Lung (tissue), 12 donors: ENCODE data around the gene PLXND1. TPM values are rescaled to one million over a fixed set of nuclear protein-coding genes. Genes with fewer than 3 reads are reported as not detected.

Experiments used
- ATAC-seq: fragments of 200-7000 bp; cut with Tn5 transposase; one replicate; pipeline ENCODE4 v1.9.1; 2020; ENCODE audit warnings: moderate number of reproducible peaks; ENCODE audit not compliant: insufficient read depth, low FRiP score
- DNase-seq, 3 donors: peaks; one replicate each; pipeline ENCODE4 v3.0.0-alpha.2; 2013 to 2017
- H3K27ac ChIP-seq, 2 donors: one replicate each; pipeline ENCODE4 v1.5.1; 2013; ENCODE audit warnings: mild to moderate bottlenecking in 2 of 2, moderate library complexity in 2 of 2, control low read depth in 1 of 2, inconsistent platforms in 1 of 2, low read depth in 1 of 2, low read length in 1 of 2
- H3K27me3 ChIP-seq, 3 donors: one replicate each; pipeline ENCODE4 v1.5.1; 2013; ENCODE audit warnings: low read length in 2 of 3; ENCODE audit not compliant: control insufficient read depth in 3 of 3, insufficient read depth in 3 of 3
- H3K36me3 ChIP-seq, 4 donors: one replicate each; pipeline ENCODE4 v1.5.1; 2013; ENCODE audit warnings: low read length in 4 of 4, mild to moderate bottlenecking in 1 of 4, moderate library complexity in 1 of 4; ENCODE audit not compliant: control insufficient read depth in 4 of 4, insufficient read depth in 4 of 4
- H3K4me1 ChIP-seq, 5 donors: one replicate each; pipeline ENCODE4 v1.5.1; 2013; ENCODE audit warnings: low read length in 5 of 5, mild to moderate bottlenecking in 2 of 5, moderate library complexity in 1 of 5; ENCODE audit not compliant: control insufficient read depth in 5 of 5, insufficient read depth in 5 of 5
- H3K4me3 ChIP-seq: one replicate; pipeline ENCODE4 v1.5.1; 2013; ENCODE audit warnings: mild to moderate bottlenecking, control low read depth, moderate library complexity
- H3K9ac ChIP-seq, 2 donors: one replicate each; pipeline ENCODE4 v1.5.1; 2013; ENCODE audit warnings: low read length in 2 of 2, control low read depth in 1 of 2; ENCODE audit not compliant: insufficient read depth in 1 of 2
- H3K9me3 ChIP-seq, 4 donors: one replicate each; pipeline ENCODE4 v1.5.1; 2013; ENCODE audit warnings: low read length in 3 of 4, mild to moderate bottlenecking in 1 of 4, moderate library complexity in 1 of 4; ENCODE audit not compliant: control insufficient read depth in 4 of 4, insufficient read depth in 3 of 4
- CTCF ChIP-seq: IDR thresholded peaks from 2 replicates; pipeline ENCODE4 v1.5.1; 2012; ENCODE audit warnings: mild to moderate bottlenecking; ENCODE audit errors: control extremely low read depth, extremely low read depth
- WGBS, 2 donors: extraction: QIAGEN DNeasy Blood & Tissue Kit; methylation state at CpG; one replicate each; pipeline ENCODE4 v1.1.7; 2013; 5-methylcytosine and 5-hydroxymethylcytosine counted together
- polyA plus RNA-seq, 2 donors: library from polyadenylated mRNA; stranded (reverse); fragments of 200-250 nt; gene quantifications; one replicate each; pipeline ENCODE4 v1.2.1, GENCODE V29; 2013
- total RNA-seq, 2 donors: library from RNA; depleted of rRNA in 1 of 2; stranded (reverse); fragments of >200 nt in 1 of 2; gene quantifications; one replicate each; pipeline ENCODE4 v1.2.1, GENCODE V29; 2014 to 2021
- donor health status: control.
- donor health status: control.
- donor health status: Bipolar disorder and iron deficiency.
- donor health status: healthy.
- donor health status: DM: yes; HTN: yes; CAD: no.

Gene PLXND1
- total and polyA plus RNA-seq, 4 donors: 128 to 233 (median 180) TPM

DNA sequence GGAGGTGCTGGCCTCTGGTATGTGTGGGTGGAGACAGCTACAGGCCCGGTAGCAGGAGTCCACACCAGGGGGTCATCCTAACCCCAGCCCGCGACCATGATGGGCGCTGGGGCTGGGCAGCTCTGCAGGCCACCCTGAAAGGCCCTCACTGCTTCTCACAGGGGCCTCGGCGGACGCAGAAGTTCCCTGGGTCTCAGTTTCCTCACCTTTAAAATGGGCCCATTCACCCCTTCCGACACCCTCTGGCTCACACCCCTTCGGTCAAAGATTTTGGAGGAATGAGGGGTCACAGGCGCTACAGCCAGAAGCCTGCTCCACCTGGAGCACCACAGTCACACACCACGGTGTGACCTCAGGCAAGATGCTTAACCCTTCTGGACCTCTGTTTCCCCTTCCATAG lies 8.0 kb downstream of the PLXND1 start:
- peak overlapping the region in 1 of 2 donors; percentile 51 for H3K9ac ChIP-seq

DNA sequence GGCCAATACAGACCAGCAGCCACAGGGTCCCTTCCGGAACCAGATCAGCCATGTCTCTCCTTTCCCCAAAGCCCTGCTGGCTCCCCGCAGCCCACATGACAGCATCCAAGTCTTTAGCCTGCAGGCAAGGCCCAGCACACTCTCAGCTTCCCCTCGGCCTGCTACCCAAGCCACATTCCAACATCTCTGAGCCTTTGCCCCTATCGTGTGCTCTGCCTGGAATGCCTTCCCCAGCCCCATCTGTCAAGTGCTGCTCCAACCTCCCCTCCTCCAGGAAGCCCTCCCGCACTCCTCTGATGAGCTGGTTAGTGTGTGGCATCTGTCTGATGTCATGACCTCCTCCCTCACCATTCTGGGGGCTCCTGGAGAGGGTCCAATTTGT lies 8.5 kb downstream of the PLXND1 start:
- Histone ChIP-seq H3K36me3 (no peaks in the 10 kb centered on the region), H3K27ac (peak overlapping the region; percentile 79 to 85), H3K9me3 (no peaks in the 10 kb centered on the region), H3K27me3 (no peaks in the 10 kb centered on the region), H3K9ac (peak overlapping the region in 1 of 2 donors; percentile 51), H3K4me3 (no peak overlapping the region), H3K4me1 (peaks cover 0 to 76% (median 59%) of the 10 kb centered on the region in 5 donors)
- WGBS, 2 donors: 45 to 64% methylated on average over 5 of the region's 5 CpGs
- ATAC-seq: no peak
- TF ChIP-seq CTCF: no peak
- DNase-seq: peak in 1 of 3 donors; percentile 55

More for the DNA sequence above, 8.0 kb downstream of the PLXND1 start:
- 77 to 89% methylated on average over 11 of the region's 11 CpGs for WGBS, 2 donors
- no peaks in the 10 kb centered on the region for H3K27me3 ChIP-seq
- peak overlapping the region; percentile 79 to 85 for H3K27ac ChIP-seq
- no peak overlapping the region for H3K4me3 ChIP-seq
- no peaks in the 10 kb centered on the region for H3K9me3 ChIP-seq
- H3K4me1 ChIP-seq: peaks cover 0 to 76% (median 56%) of the 10 kb centered on the region in 5 donors
- DNase-seq (no peak), ATAC-seq (no peak)
- TF ChIP-seq CTCF: no peak
- no peaks in the 10 kb centered on the region for H3K36me3 ChIP-seq

GRCh38 chr3:129597087-129597999 lies 9.1 kb downstream of the PLXND1 start:
- peak overlapping the region in 1 of 2 donors; percentile 51 for H3K9ac ChIP-seq
- H3K36me3 ChIP-seq: no peaks in the 10 kb centered on the region
- no peaks in the 10 kb centered on the region for H3K27me3 ChIP-seq
- no peak for TF ChIP-seq CTCF
- H3K9me3 ChIP-seq: no peaks in the 10 kb centered on the region
- DNase-seq (peak; percentile 78 to 90 (median 84)), ATAC-seq (no peak)
- H3K4me3 ChIP-seq: no peak overlapping the region
- WGBS, 2 donors: 31 to 37% methylated on average over 31 of the region's 31 CpGs
- peak overlapping the region; percentile 79 to 85 for H3K27ac ChIP-seq
- H3K4me1 ChIP-seq: peaks cover 0 to 77% (median 57%) of the 10 kb centered on the region in 5 donors
